Measurements from ENCODE around the gene MSH5.

The MSH5 gene

DNA sequence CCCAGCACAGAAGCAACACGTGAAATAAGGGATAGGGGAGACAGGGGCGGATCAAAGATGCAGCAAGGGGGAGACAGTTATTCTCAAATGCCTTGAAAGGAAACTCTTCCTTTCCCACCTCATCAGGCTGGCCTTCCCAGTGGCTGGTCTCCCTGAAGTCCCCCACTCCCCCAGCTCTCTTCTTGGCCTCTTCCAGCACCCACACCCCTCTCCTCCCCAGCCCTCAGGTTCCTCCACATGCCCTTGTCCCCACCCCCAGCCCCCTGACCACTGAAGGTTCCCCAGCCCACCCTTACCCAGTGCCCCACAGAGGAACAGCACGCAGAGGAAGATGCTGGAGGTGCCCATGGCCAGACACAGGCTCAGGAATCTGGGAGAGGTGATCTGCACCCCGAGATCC lies 26.3 kb upstream of the MSH5 start:
- no peak for DNase-seq (ENCODE audit: low read depth)

DNA sequence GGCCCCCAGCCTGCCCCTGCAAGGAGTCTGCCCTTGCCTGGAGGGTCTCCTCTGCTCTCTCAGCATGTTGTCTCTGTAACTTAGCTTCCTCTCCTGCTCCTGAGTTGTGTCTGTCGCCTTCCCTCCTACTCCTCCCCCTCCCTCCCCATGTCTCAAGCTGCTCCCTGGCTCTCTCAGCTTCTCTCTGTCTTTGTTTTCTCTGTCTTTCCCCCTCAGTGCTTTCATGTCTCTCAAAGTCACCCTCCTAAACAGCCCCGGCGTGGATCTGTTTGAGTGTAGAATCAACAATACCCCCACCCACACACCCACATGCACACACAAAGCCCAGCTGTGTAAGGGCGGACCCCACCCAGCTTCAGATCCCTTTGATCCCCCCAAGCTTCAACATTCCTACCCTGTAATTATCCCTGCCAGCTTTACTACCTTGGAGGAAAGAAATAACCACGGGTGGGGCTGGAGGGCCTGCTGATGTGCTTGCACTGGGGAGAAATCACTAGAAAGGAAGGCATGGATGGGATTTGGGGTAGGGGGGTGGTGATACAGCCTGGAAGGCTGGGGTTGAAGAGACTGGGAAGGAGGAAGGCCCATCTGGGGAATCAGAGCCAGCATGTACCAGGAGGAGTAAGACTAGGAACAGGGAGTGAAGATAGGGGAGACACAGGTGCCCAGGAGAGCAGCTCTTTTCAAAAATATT lies 25.7 kb upstream of the MSH5 start:
- no peak for DNase-seq (ENCODE audit: low read depth)

DNA sequence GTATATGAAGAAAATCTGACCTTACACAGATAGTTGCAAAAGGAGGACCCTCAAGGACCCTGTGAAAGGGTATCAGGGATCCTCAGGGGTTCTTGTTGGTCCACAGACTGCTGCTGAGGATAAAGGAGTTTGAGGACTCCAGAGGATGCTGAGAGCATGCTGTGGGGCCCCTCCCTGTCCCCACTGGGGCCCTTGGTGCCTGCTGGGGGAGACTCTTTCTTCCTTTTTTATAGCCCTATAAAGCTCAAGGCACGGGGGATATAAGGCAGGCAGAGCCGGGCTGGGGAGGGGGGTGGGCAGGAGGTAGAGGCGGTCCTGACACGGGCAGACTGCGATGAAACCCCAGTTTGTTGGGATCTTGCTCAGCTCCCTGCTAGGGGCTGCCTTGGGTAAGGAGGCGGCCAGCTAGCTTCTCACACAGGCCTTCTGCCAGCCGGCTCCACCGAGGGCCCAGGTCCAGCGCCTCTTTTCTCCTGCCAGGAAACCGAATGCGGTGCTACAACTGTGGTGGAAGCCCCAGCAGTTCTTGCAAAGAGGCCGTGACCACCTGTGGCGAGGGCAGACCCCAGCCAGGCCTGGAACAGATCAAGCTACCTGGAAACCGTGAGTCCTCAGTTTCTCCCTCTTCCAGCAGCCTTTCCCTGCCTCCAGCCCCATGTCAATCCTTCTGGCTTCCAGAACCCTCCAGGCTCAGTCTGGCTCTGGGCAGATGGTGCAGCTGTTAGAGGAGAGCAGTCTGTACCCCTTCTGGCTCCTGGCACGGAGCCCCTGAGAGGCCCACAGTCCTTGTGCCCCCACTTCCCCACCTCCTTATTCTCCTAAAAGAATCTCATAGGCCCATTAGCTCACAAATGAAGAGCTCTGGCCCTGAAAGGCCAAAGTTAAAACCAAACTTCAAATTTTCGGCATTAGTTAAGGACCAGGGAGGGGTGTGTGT lies 24.5 kb upstream of the MSH5 start, which contains the start of gene LY6G6D:
TSS of gene LY6G6D (plus strand) at position 327 of the 937 bp plus-strand sequence. CDS start at position 335, 8 bp downstream.
- no peak for DNase-seq (ENCODE audit: low read depth)

DNA sequence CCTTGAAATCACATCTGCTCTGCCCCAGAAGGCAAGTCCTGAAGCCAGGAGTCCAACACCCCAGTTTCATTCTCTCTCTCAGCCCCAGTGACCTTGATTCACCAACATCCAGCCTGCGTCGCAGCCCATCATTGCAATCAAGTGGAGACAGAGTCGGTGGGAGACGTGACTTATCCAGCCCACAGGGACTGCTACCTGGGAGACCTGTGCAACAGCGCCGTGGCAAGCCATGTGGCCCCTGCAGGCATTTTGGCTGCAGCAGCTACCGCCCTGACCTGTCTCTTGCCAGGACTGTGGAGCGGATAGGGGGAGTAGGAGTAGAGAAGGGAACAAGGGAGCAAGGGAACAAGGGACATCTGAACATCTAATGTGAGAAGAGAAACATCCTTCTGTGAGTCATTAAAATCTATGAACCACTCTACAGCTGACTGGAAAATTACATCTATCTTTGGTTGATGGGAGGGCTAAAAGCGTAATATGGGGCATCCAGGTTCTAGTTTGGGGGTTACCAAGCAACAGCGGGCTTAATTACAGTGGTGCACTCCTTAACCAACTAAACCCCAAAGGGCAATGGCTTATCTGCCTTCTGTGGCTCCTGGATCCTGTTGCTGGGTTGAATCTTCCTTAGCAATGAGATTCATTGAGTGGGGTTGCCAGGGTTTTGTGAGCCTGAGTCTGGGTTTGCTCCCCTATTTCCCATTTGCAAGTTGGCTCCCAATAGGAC lies 22.1 kb upstream of the MSH5 start:
- DNase-seq (ENCODE audit: low read depth), result no peak

DNA sequence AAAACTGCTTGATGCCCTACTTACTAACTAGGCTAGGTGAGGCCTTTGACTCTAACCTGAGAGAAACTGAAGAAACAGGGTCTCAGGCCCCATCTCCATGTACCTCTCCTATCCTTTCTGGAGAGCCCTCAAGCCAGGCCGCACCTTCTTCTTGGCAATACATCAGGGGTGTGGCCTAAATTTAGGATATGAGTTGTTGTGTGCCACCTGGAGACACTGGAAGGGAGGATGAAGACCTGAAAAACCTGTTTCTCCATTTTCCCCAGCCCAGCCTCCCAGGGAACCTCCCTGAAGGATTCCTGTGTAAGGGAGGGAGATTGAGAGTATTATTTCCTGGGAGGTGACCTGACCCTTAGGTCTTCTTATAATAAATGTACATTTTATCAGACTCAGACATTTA lies 21.5 kb upstream of the MSH5 start:
- DNase-seq (ENCODE audit: low read depth), result no peak

DNA sequence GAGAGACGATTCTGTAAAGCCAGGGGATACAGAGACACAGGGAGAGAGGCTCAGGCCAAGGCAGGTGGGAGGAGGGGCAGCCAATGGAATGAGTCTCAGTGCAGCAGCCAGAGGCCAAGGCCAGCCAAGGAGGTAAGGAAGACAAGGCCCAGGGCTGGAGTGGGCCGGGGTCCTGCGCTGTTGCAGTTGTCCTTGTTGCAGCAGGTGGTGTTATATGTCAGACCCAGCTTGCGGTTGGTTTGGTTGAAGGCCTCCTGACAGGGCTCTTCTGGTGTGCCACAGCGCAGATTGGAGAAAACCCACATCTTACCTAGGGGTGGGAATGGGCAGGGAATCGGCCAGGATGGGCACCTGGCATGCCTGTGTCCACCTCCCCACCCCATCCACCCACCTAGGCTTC lies 20.8 kb upstream of the MSH5 start:
- no peak for DNase-seq (ENCODE audit: low read depth)

DNA sequence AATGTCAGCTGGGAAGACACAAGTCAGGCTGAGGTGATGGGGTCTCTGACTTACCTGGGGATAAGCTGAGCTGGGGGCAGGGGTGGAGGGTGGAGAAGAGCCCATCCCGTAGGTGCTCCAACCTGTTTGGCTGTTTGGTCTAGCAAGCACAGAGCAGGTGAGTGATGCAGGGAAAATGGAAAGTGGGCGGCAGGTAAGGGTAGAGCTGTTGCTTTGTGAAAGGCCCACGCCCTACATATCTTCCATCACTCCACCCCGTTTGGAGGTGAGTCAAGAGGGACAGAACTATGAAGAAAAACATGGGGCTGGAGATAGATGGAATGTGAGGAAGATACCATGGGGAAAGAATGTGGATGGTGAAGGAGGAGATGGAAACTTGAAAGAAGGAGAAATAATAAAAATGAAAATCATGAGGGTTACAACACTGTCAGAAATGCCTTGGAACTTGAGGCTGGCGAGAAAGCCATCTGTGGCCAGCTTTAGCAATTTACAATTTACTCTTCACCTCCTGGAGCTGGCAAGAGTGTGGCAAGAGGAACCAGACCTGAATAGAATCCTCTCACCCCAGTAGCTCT lies 19.5 kb upstream of the MSH5 start:
- no peak for DNase-seq (ENCODE audit: low read depth)

DNA sequence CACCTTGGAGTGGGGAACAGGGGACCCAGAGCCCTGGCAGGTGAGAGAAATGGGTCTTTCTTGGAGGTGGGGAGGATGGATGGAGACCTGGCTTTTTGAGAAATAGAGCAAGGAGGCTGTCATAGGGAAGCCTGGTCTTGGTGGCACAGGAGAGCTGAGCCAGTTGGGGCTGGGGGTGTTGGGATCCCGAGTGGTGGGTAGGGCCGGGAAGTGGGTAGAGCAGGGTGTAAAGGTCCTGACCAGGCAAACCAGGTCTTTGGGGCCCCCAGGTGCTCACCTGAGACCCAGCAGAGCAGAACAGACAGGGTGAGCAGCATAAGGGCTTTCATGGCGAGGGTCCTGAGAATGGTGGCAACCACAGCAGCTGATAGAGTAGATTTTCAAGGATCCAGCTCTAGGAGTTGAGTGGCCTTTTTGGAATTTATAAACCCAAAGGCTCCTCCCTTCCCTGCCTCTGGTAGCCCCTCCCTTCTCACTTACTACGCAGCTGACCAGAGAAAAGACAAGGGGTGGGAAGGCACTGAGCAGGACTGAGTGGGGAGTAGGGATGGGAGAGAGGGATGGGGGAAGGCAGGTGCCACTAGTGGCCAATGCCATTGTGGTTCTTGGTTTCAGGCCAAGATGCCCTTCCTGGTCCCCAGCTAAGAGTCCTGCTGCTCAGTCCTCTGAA lies 18.3 kb upstream of the MSH5 start, which contains the start of gene LY6G6C:
TSS of gene LY6G6C (minus strand) at position 396 of the 670 bp plus-strand sequence. CDS start at position 329, 67 bp downstream.
- DNase-seq (ENCODE audit: low read depth), result no peak

DNA sequence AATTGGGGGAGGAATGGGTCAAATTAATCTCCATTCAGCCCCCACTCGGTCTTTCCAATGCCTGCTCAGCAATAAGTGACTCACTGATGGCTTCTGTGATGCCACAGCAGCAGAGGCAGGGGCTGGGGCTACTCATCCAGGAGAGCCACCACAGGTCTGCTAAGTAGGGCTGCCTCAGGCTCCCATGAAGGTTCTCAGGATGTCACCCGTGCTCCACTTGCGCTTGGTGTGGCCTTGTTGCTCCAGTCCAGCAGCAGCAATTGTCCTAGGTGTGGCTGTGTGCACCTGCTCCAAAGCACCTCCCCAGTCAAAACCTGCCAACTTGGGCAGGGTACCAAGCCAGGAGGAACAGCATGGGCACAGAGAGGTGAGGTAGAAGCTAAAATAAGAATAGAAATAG lies 17.6 kb upstream of the MSH5 start:
- DNase-seq (ENCODE audit: low read depth), result no peak

DNA sequence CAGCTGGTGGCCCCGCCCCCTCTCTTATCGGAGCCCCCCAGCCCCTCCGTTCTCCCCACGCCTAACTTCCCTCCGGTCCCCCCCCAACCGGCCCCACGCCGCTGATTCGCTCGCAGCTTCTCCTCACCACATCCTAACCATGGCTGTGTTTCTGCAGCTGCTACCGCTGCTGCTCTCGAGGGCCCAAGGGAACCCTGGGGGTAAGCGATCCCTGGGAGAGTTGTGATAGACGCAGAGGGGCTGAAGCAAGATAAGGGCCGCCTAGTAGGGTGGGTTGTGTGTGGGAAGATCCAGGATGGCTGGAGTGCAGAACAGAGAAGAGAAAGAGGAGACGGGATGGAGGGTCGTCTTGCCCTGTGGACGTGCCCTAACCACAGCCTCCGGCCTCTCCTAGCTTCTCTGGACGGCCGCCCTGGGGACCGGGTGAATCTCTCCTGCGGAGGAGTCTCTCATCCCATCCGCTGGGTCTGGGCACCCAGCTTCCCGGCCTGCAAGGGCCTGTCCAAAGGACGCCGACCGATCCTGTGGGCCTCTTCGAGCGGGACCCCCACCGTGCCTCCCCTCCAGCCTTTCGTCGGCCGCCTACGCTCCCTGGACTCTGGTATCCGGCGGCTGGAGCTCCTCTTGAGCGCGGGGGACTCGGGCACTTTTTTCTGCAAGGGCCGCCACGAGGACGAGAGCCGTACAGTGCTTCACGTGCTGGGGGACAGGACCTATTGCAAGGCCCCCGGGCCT lies 16.4 kb upstream of the MSH5 start, which contains the start of gene MPIG6B:
TSS of gene MPIG6B (plus strand) at position 129 of the 735 bp plus-strand sequence. CDS start at position 140, 11 bp downstream.
- no peak for DNase-seq (ENCODE audit: low read depth)

DNA sequence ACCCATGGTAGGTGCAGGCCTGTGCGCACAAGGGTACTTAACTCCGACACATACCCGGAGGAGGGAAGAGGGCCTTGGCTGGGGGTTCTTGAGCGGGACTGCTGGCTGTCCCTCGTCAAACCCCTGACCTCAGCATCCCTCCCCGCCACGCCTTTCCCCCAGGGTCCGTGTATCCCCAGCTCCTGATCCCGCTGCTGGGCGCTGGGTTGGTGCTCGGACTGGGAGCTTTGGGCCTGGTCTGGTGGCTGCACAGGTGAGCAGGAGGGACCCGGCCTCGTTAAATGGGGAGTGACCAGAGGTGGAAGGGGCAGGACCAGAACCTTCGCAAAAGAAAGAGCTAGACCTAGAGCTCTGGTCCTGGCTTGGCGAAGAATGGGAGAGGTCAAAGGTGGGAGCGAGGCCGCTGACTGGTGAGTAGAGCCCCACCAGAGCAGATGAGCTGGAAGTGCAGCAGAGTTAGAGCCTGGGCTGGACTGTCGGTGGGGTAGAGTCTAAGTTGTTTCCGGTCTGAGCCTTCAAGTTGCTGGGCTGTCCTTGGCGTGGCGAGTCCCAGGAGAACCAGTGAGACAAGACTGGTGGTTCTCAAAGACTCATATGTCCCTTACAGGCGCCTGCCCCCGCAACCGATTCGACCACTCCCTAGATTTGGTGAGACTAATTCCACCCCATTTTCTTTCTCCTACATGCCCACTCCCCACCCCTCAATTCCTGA lies 15.7 kb upstream of the MSH5 start:
- DNase-seq (ENCODE audit: low read depth), result no peak

DNA sequence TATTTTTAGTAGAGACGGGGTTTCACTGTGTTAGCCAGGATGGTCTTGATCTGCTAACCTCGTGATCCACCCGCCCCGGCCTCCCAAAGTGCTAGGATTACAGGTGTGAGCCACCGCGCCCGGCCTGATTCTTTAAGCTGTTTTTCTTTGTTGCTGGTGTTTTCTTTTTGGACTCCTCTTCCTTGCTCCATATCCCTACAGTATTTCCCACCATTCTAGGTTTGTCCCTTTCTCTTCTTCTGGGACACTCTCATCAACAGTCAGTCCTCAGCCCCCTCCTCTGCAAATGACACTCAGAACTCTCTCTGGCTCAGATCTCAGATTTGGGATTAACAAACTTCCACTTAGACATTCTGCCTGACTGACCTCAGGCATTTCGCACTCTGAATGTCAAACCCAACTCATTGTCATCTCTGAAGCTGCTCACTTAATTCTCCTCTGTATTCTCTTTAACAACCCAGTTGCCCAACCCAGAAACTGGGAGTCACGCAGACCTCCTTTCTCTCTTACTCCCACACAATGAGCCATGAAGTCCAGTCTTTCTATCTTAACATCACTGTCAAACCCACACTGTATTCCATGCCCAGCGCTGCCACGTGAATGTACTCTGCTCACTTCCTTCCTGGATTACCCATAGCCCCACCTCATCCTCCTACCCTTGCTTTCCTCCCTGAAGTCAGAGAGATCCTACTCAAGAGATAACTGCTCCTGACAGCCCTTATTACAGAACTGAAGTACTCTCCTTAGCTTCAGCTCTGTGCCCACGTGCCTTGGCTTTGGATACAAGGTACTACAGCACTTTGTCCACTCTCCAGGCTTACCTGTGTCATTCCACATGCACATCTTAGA lies 14.1 kb upstream of the MSH5 start:
- no peak for DNase-seq (ENCODE audit: low read depth)

DNA sequence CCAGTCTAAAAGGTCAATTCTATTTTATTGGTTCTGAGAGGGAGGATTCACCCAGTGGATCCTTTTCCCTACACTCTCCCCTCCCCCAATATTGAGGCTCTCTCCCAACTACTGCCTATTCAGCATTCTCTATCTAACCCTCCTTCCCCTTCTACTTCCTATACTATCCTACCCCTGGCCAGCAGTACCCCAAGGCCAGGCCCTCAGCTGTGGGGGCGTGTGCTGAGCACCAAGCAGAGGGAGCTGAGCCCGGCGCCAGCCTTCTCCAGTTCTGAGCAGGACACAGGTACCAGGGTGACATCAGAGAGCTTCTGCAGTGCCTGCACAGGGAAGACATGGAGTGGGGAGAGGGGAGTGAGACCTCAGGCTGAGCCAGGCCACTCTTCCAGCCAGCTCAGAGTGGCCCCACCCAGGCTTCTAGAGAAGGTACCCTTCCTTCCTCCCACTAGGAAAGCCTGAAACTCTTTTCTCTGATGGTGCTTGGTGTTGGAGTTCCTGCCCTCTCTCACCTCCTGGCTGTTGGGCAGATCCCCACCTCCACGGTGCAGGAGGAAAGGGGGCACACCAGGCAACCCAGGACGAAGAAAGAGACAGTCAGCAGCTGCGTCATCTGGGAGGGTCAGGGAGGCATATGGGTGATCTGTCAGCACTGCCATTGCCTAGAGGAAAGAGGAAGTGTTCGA lies 12.6 kb upstream of the MSH5 start:
- no peak for DNase-seq (ENCODE audit: low read depth)

DNA sequence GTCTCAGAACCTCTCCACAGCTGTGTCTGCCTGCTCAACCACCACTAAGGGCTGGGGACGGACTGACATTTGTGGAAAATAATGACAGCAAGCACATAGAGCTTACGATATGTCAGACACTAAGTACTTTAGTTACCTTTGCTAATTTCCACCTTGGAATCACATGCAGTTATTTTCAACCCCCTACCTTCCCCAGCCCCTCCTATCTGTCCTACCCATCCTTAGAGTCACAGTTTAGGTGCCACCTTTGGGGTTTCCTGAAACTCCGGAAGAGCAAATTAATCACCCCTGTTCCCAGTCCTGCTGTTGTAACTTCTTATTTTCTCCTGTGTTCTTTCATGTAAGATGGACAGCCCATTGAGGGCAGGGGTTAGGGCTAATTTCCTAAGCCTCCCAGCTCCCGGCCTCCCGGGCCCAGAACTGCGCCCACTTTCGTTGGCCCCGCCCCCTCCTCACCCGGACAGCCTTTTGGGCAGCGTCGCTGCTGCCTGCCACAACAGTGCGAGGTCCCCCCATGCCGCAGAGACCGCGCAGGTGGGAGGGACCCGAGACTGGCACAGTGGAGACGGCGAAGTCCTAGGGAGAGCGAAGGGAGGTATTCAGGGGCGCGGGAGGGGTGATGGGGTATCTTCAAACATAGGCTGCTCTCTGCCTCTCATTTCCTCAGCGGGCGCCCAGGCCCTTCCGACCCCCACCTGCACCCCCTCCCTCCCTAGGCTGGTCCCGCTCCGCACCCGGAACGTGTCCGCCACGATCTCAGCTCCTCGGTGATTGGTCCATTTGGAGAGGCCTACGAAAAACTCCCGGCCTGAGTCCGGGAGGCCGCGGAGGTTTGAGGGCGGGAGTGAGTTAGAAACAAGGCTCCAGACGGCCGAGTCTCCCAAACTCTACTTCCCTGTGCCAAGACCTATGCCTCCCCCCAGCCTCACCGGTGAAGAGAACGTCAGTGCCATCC lies 11.8 kb upstream of the MSH5 start:
- DNase-seq (ENCODE audit: low read depth), result no peak

DNA sequence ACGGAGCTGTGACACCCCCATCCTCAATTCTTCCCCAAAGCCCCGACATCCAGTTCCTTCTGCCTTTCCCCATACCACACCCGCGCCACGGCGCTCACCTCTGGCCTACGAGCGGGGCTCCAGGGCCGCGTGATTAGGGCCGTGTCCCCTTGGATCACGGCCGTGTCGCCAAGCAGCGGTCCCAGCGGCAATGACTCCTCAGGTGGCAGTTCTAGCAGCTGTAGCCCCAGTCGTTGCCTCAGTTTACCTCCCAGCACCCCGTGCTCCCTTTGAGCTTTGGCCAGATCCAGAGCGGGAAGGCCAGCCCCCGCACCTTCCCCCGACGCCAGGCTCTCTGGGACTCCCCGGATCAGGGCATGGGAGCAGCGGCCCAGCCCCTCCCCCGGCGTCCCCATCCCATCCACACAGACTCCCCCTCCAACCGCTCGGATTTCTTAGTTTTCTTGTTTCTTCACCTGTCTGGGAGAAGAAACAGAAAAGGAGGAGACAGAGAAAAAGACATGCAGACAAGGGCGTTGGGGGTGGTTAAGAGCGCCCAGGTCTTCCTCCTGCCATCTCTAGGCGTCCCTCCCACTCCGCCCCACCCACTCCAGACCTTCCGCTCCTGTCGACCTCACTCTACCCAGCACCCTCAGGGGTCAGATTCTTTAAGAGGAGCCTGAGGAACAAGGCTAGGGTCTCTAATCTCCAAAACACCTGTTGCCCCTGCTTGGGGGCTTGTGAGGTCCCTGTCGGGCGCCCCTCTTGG lies 10.9 kb upstream of the MSH5 start, which contains the start of gene DDAH2:
TSS of gene DDAH2 (minus strand) at position 533 of the 748 bp plus-strand sequence. CDS start at position 395, 138 bp downstream.
- no peak for DNase-seq (ENCODE audit: low read depth)

DNA sequence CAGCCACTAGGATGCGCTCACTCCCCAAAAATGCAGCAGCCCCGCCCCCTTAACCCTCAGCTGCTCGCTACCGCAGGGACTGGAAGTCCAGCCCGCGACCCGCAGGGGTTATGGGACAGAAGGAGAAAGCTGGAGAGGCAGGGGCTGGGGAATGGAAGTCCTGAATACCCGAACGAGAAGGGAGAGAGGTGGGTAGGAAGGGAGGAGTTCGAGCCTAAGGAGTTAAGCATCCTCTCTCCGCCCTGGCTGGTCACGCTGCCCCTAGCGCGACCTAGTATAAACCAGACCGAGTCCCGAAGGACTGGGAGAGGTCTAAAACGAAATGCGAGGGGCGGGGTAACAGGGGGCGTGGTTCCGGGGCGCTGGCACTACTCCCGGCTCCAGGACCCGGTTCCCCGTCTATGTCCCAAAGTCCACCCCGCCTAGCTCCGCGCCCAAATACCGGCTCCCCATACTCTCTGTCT lies 10.3 kb upstream of the MSH5 start:
- DNase-seq (ENCODE audit: low read depth), result no peak

Measured in HS-5 (cell line).